ENCODE data around the gene OR5A1. TPM values are rescaled to one million over a fixed set of nuclear protein-coding genes. Genes with fewer than 3 reads are reported as not detected.

The OR5A1 gene
- total RNA-seq, 1 donor from 2014 or later = not detected

GRCh38 chr11:59448484-59448883 is 12.2 kb downstream of the OR5A1 start:
- Histone ChIP-seq H3K4me3 (no peak overlapping the region), H3K27me3 (ENCODE audit: low read depth) (no peaks in the 10 kb centered on the region), H3K4me1 (no peaks in the 10 kb centered on the region), H3K27ac (no peak overlapping the region), H3K9me3 (no peaks in the 10 kb centered on the region), H3K36me3 (no peaks in the 10 kb centered on the region)
- TF ChIP-seq CTCF (IDR thresholded peaks at IDR 0.05) = no peak
- intact Hi-C loops (cut with DNase I) = no loop called here
- ATAC-seq (no peak), DNase-seq (no peak)

- H3K4me3 ChIP-seq = no peak within 1 kb of the TSS
- no peaks in the 10 kb centered on the region for H3K9me3 ChIP-seq
- H3K27ac ChIP-seq = no peak within 1 kb of the TSS
- H3K36me3 ChIP-seq = no peaks in the 10 kb centered on the region
- DNase-seq = no peak
- H3K4me1 ChIP-seq = no peaks in the 10 kb centered on the region
- no peak for TF ChIP-seq CTCF (IDR thresholded peaks at IDR 0.05)
- no peaks in the 10 kb centered on the region for H3K27me3 ChIP-seq (ENCODE audit: low read depth)
- ATAC-seq = no peak
- intact Hi-C loops (cut with DNase I) = no loop called here
These were observed 20.4 kb downstream of the OR5A1 start, which contains the start of gene OR4D6 for GRCh38 chr11:59456661-59457060. Gene OR4D6 (plus strand): TSS chr11:59456961. CDS start chr11:59456961, 0 bp downstream.

GRCh38 chr11:59459916-59460315 is 23.6 kb downstream of the OR5A1 start:
- intact Hi-C loops (cut with DNase I) = no loop called here
- Histone ChIP-seq H3K4me3 (no peak overlapping the region), H3K4me1 (no peaks in the 10 kb centered on the region), H3K27ac (no peak overlapping the region), H3K36me3 (no peaks in the 10 kb centered on the region), H3K27me3 (ENCODE audit: low read depth) (no peaks in the 10 kb centered on the region), H3K9me3 (no peaks in the 10 kb centered on the region)
- no peak for DNase-seq
- ATAC-seq = no peak
- no peak for TF ChIP-seq CTCF (IDR thresholded peaks at IDR 0.05)

- TF ChIP-seq CTCF (IDR thresholded peaks at IDR 0.05) = no peak
- H3K27me3 ChIP-seq (ENCODE audit: low read depth) = no peaks in the 10 kb centered on the region
- H3K36me3 ChIP-seq = no peaks in the 10 kb centered on the region
- no peaks in the 10 kb centered on the region for H3K4me1 ChIP-seq
- no peaks in the 10 kb centered on the region for H3K9me3 ChIP-seq
- ATAC-seq (peak in 1 of 2 donors; percentile 17), DNase-seq (no peak)
- no peak overlapping the region for H3K4me3 ChIP-seq
- no peak overlapping the region for H3K27ac ChIP-seq
- intact Hi-C loops (cut with DNase I) = no loop called here
These were observed 26.9 kb downstream of the OR5A1 start for GRCh38 chr11:59463190-59463641.

GRCh38 chr11:59473015-59473414 is 36.7 kb downstream of the OR5A1 start, which contains the start of gene OR4D10:
Gene OR4D10 (plus strand): TSS chr11:59473315. CDS start chr11:59477430, 4,115 bp downstream.
- intact Hi-C loops (cut with DNase I) = no loop called here
- TF ChIP-seq CTCF (IDR thresholded peaks at IDR 0.05) = no peak

More at GRCh38 chr11:59473015-59473414, 36.7 kb downstream of the OR5A1 start, which contains the start of gene OR4D10:
- H3K36me3 ChIP-seq = no peaks in the 10 kb centered on the region
- H3K27me3 ChIP-seq (ENCODE audit: low read depth) = no peaks in the 10 kb centered on the region
- H3K9me3 ChIP-seq = no peaks in the 10 kb centered on the region
- ATAC-seq = no peak
- no peaks in the 10 kb centered on the region for H3K4me1 ChIP-seq
- no peak for DNase-seq
- no peak within 1 kb of the TSS for H3K4me3 ChIP-seq
- no peak within 1 kb of the TSS for H3K27ac ChIP-seq
